ENCODE data around the gene ELP4. TPM values are rescaled to one million over a fixed set of nuclear protein-coding genes. Genes with fewer than 3 reads are reported as not detected.

The ELP4 gene
- total and polyA plus RNA-seq, 2 experiments from 2014 or later: 28.2 to 38.3 TPM

- H3F3A ChIP-seq (replicated peaks; ENCODE audit: low read depth): no peaks in the 10 kb centered on the region
- no peak overlapping the region for H2AFZ ChIP-seq
- H3K27ac ChIP-seq (ENCODE audit: low read depth): no peak overlapping the region
- Mint-ChIP-seq H3K4me3 (no peak overlapping the region), H3K36me3 (ENCODE audit: low read depth) (peaks cover 10% of the 10 kb centered on the region), H3K27me3 (ENCODE audit: insufficient read depth, low read depth, poor library complexity) (no peaks in the 10 kb centered on the region), H3K9me3 (0 out of 3 replicates have a peak, but pooled peaks cover under 1% of the 10 kb centered on the region), H3K4me1 (peaks cover 2% of the 10 kb centered on the region; the same call in 1 of the 3 replicates), H3K27ac (peak overlapping the region; percentile 68; the same call in 1 of the 2 replicates)
- no peak for ATAC-seq
- DNase-seq (ENCODE audit: low spot score): no peak
- H3K4me2 ChIP-seq: no peak overlapping the region
- no peaks in the 10 kb centered on the region for H3K9me2 ChIP-seq (ENCODE audit: insufficient read depth)
- H4K20me1 ChIP-seq (replicated peaks; ENCODE audit: insufficient read depth): peaks cover 5% of the 10 kb centered on the region; the same call in 1 of the 2 replicates
- H3K36me3 ChIP-seq (ENCODE audit: insufficient read depth): peaks cover under 1% of the 10 kb centered on the region; the same call in 1 of the 2 replicates
- peaks cover 5% of the 10 kb centered on the region; the same call in 1 of the 2 replicates for H3K4me1 ChIP-seq (ENCODE audit: insufficient read depth)
- H3K79me2 ChIP-seq (replicated peaks; ENCODE audit: insufficient read depth): peaks cover 100% of the 10 kb centered on the region
- TF ChIP-seq EZH2 (IDR thresholded peaks at IDR 0.05; ENCODE audit: low read depth, unreplicated experiment) (no peak), REST (IDR thresholded peaks at IDR 0.05; ENCODE audit: unreplicated experiment) (no peak), POLR2AphosphoS5 (IDR thresholded peaks at IDR 0.05; ENCODE audit: low read depth) (no peak), ZNF114 (CRISPR knock-in tag; IDR thresholded peaks at IDR 0.05) (no peak), ZNF462 (CRISPR knock-in tag; IDR thresholded peaks at IDR 0.05) (no peak), EZH2phosphoT487 (IDR thresholded peaks at IDR 0.05; ENCODE audit: unreplicated experiment) (no peak), JUNB (IDR thresholded peaks at IDR 0.05; ENCODE audit: unreplicated experiment) (no peak), CTCF (conservative IDR thresholded peaks at IDR 0.05; ENCODE audit: low read depth in 2 of 2) (no peak), NANOG (IDR thresholded peaks at IDR 0.05; ENCODE audit: borderline replicate concordance) (no peak), CREB1 (CRISPR knock-in tag; IDR thresholded peaks at IDR 0.05; ENCODE audit: low read depth) (no peak), ETS1 (IDR thresholded peaks at IDR 0.05) (no peak), STAT1 (IDR thresholded peaks at IDR 0.05; ENCODE audit: unreplicated experiment) (no peak)
- no peak overlapping the region for H3K4me3 ChIP-seq
- H3K27me3 ChIP-seq (ENCODE audit: insufficient read depth): no peaks in the 10 kb centered on the region
Observed at GRCh38 chr11:31500560-31500959, 9.0 kb upstream of the ELP4 start.
